Measurements from ENCODE around the gene HORMAD2. TPM values are rescaled to one million over a fixed set of nuclear protein-coding genes. Genes with fewer than 3 reads are reported as not detected.
A peak's percentile ranks its signal among the peaks of the same experiment; 100 is the strongest.
"Not testable (repeated sequence)": the region's sequence is repeated elsewhere in the genome, so short reads cannot be mapped to it uniquely, and the experiment has no call there.

HORMAD2 gene
- total and polyA plus RNA-seq, 9 of the 15 experiments (the other 6 are each of a cell fraction or from before 2014, with no cell fraction given), result not detected

DNA sequence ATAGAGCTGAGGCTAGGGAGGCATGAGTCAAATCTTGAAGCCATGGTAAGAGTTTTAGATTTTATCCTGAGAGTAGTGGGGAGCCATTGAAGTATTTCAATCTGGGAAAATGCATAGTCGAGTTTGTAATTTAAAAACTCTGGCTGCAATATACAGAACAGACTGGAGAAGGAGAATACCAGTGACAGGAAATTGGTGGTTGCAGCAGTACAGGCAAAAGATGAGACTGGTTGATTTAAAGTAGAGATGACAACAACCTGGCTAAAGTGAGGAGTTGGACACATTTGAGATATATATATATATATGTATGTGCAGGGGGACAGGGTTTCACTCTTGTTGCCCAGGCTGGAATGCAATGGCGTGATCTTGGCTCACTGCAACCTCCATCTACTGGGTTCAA lies 6.2 kb downstream of the HORMAD2 start:
- Histone ChIP-seq H3K9me1 (ENCODE audit: control insufficient read depth, insufficient read depth, low read length) (no peaks in the 10 kb centered on the region), H2AFZ (ENCODE audit: low read depth, low read length) (no peak overlapping the region), H3K4me2 (ENCODE audit: insufficient read depth, low read length) (no peak overlapping the region), H3K9me3 (replicated peaks; ENCODE audit: control insufficient read depth, insufficient read depth, low read depth, low read length) (no peaks in the 10 kb centered on the region), H3K9ac (ENCODE audit: insufficient read depth in 1 of 2, low read depth in 2 of 2, low read length in 2 of 2) (no peak overlapping the region), H3K4me3 (no peak overlapping the region), H4K20me1 (replicated peaks; ENCODE audit: control insufficient read depth, insufficient read depth, low read length) (no peaks in the 10 kb centered on the region), H3K4me1 (replicated peaks in 1 of 2; ENCODE audit: control insufficient read depth in 2 of 2, insufficient read depth in 2 of 2, low read length in 2 of 2) (no peaks in the 10 kb centered on the region; a peak in 1 of 5 replicates), H3K27ac (ENCODE audit: extremely low read depth, low read depth, low read length) (no peak overlapping the region), H3K79me2 (ENCODE audit: control insufficient read depth, insufficient read depth, low read length) (no peaks in the 10 kb centered on the region), H3K36me3 (ENCODE audit: control insufficient read depth, insufficient read depth, low read length) (no peaks in the 10 kb centered on the region), H3K27me3 (ENCODE audit: control insufficient read depth in 2 of 2, insufficient read depth in 2 of 2, low read length in 2 of 2) (no peaks in the 10 kb centered on the region)
- in situ Hi-C loops (cut with MboI) (loop anchor here (25.0 kb wide), 1 partner anchor 399 kb away; no protein-coding TSS in a partner anchor), intact Hi-C loops (cut with micrococcal nuclease) (loop anchor here (5.0 kb wide), 1 partner anchor 384 kb away; no protein-coding TSS in a partner anchor)
- 0% methylated on average over 2 of the region's 2 CpGs for WGBS (ENCODE audit: insufficient coverage, low coverage, missing lambda C conversion rate)
- POLR2A ChIA-PET, result no interaction called here
- ATAC-seq, result no peak
- DNase-seq (ENCODE audit: extremely low read depth in 1 of 4, low spot score in 3 of 4), result no peak
- CTCF ChIA-PET (ENCODE audit: low intra/inter-chr PET ratio), result no interaction called here
- FAIRE-seq, result no peak
- TF ChIP-seq BRCA1 (IDR thresholded peaks at IDR 0.05) (no peak), BRCA1 (CRISPR knock-in tag; IDR thresholded peaks at IDR 0.05) (no peak), ZNF347 (CRISPR knock-in tag; IDR thresholded peaks at IDR 0.05; ENCODE audit: low read depth) (no peak)
- no TSS peak for BruUV-seq (replicated peaks)

DNA sequence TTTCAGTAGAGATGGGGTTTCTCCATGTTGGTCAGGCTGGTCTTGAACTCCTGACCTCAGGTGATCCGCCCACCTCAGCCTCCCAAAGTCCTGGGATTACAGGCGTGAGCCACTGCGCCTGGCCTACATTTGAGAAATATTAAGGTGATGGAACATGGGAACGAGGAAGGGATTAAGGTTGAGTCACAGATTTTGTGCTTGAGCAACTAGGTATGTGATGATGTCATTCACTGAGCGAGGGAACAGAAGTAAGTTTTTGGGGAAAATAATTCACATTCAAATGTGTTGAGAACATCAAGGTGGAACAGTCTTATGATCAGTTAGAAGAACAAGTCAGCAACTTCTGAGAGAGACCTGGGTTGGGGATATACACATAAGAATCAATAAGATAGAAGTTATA lies 6.8 kb downstream of the HORMAD2 start:
- DNase-seq (ENCODE audit: extremely low read depth in 1 of 4, low spot score in 3 of 4); H3K27ac ChIP-seq (ENCODE audit: extremely low read depth, low read depth, low read length); ATAC-seq; H3K4me2 ChIP-seq (ENCODE audit: insufficient read depth, low read length); H2AFZ ChIP-seq (ENCODE audit: low read depth, low read length); H3K9me3 ChIP-seq (replicated peaks; ENCODE audit: control insufficient read depth, insufficient read depth, low read depth, low read length); H3K9me1 ChIP-seq (ENCODE audit: control insufficient read depth, insufficient read depth, low read length); BruUV-seq (replicated peaks); H3K4me1 ChIP-seq (replicated peaks in 1 of 2; ENCODE audit: control insufficient read depth in 2 of 2, insufficient read depth in 2 of 2, low read length in 2 of 2); FAIRE-seq; H4K20me1 ChIP-seq (replicated peaks; ENCODE audit: control insufficient read depth, insufficient read depth, low read length); H3K36me3 ChIP-seq (ENCODE audit: control insufficient read depth, insufficient read depth, low read length); H3K79me2 ChIP-seq (ENCODE audit: control insufficient read depth, insufficient read depth, low read length); H3K9ac ChIP-seq (ENCODE audit: insufficient read depth in 1 of 2, low read depth in 2 of 2, low read length in 2 of 2); H3K27me3 ChIP-seq (ENCODE audit: control insufficient read depth in 2 of 2, insufficient read depth in 2 of 2, low read length in 2 of 2); H3K4me3 ChIP-seq; POLR2A ChIA-PET: not testable (repeated sequence)
- CTCF ChIA-PET (ENCODE audit: low intra/inter-chr PET ratio), result interaction anchor here (0.9 to 2.4 kb wide), 2 partner anchors 359 to 452 kb away, joined by 3 to 14 read pairs; no protein-coding TSS in a partner anchor
- TF ChIP-seq JUNB (CRISPR knock-in tag; conservative IDR thresholded peaks at IDR 0.05), result 0 out of 2 replicates have a peak, but pooled peaks have one; percentile 19
- TF ChIP-seq, protein P1, sequence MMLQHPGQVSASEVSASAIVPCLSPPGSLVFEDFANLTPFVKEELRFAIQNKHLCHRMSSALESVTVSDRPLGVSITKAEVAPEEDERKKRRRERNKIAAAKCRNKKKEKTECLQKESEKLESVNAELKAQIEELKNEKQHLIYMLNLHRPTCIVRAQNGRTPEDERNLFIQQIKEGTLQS (IDR thresholded peaks at IDR 0.05), result peak; percentile 74
- TF ChIP-seq, protein P1 (CRISPR knock-in tag; conservative IDR thresholded peaks at IDR 0.05), result not testable (repeated sequence)
- WGBS (ENCODE audit: insufficient coverage, low coverage, missing lambda C conversion rate), result 4% methylated on average over 4 of the region's 5 CpGs
- intact Hi-C loops (cut with micrococcal nuclease) (loop anchor here (5.0 kb wide), 1 partner anchor 385 kb away; no protein-coding TSS in a partner anchor), in situ Hi-C loops (cut with MboI) (loop anchor here (25.0 kb wide), 1 partner anchor 400 kb away; no protein-coding TSS in a partner anchor)
